T-helper 1 cell treated with Interleukin-12 subunit alpha and Interleukin-12 subunit beta and Interleukin-4 antibody, amounts not matched to agents 30 μg/mL and 1 μg/mL, for 36 hours (primary cell): ENCODE data around the gene EYA4.
"Not testable (repeated sequence)": the region's sequence is repeated elsewhere in the genome, so short reads cannot be mapped to it uniquely, and the experiment has no call there.

Experiments
- H3K27ac Mint-ChIP-seq: one replicate; pipeline ENCODE4 v1.8.0; 2021; ENCODE audit warnings: mild to moderate bottlenecking, mixed read lengths
- H3K27me3 Mint-ChIP-seq: one replicate; pipeline ENCODE4 v1.8.0; 2021; ENCODE audit warnings: low read depth, mixed read lengths
- H3K36me3 Mint-ChIP-seq: one replicate; pipeline ENCODE4 v1.8.0; 2021; ENCODE audit warnings: low read depth, mixed read lengths
- H3K4me1 Mint-ChIP-seq: one replicate; pipeline ENCODE4 v1.8.0; 2021; ENCODE audit warnings: low read depth, mixed read lengths
- H3K4me3 Mint-ChIP-seq: one replicate; pipeline ENCODE4 v1.8.0; 2021; ENCODE audit warnings: mild to moderate bottlenecking, moderate library complexity, mixed read lengths
- H3K9me3 Mint-ChIP-seq: one replicate; pipeline ENCODE4 v1.8.0; 2021; ENCODE audit warnings: mixed read lengths

EYA4 gene

GRCh38 chr6:133368664-133369063 is 127.5 kb downstream of the EYA4 start:
- Mint-ChIP-seq H3K4me1 (no peaks in the 10 kb centered on the region), H3K27ac (no peak overlapping the region), H3K4me3 (no peak overlapping the region), H3K27me3 (no peaks in the 10 kb centered on the region), H3K9me3 (no peaks in the 10 kb centered on the region), H3K36me3 (no peaks in the 10 kb centered on the region)

DNA sequence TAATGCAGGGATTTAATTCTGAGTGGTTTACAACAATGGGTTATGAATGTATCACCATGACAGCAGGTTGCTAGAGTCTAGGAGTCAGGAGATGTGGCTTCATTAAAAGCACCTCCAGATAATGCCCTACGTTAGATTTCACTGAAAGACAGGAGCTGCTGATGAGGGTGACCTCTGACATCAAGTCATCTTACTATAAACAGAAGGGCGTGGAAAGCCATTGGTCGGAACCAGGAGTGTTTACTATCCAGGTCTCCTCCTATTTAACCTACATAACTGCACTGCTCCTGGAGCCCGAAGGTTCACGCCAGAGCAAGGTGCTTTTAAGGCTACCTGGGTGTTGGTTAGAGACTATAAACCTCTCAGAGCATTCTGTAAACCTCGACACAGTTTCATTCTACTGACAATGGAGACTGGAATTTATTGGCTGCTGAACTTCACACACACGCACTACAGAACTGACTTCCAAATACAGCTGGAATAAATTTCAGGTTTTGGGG is 128.7 kb downstream of the EYA4 start:
- no peaks in the 10 kb centered on the region for H3K4me1 Mint-ChIP-seq
- H3K36me3 Mint-ChIP-seq, result no peaks in the 10 kb centered on the region
- no peak overlapping the region for H3K27ac Mint-ChIP-seq
- H3K4me3 Mint-ChIP-seq, result no peak overlapping the region
- no peaks in the 10 kb centered on the region for H3K27me3 Mint-ChIP-seq
- H3K9me3 Mint-ChIP-seq, result no peaks in the 10 kb centered on the region

DNA sequence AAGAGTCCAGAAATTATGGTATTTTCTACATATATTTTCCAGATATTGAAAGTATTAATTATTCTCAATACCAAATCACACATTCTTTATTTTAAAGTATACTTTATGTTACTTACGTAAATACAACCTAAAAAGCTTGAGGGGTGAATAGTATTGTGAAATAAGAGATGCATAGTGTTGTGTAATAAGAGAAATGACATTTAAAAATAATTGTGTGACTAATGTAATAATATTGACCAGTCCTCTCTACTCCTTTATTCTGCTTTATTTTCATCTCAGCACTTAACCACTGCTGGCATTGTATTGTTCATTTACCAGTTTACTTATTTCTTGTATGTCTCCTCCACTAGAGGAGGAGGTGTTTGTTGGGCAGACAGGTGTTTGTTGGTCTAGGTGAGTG is 135.6 kb downstream of the EYA4 start:
- Mint-ChIP-seq H3K4me1 (no peaks in the 10 kb centered on the region), H3K4me3 (no peak overlapping the region), H3K27ac (no peak overlapping the region), H3K9me3 (no peaks in the 10 kb centered on the region), H3K36me3 (no peaks in the 10 kb centered on the region), H3K27me3 (no peaks in the 10 kb centered on the region)

GRCh38 chr6:133377219-133377618 is 136.1 kb downstream of the EYA4 start:
- H3K27ac Mint-ChIP-seq, result no peak overlapping the region
- H3K27me3 Mint-ChIP-seq, result no peaks in the 10 kb centered on the region
- no peak overlapping the region for H3K4me3 Mint-ChIP-seq
- H3K9me3 Mint-ChIP-seq, result no peaks in the 10 kb centered on the region
- no peaks in the 10 kb centered on the region for H3K36me3 Mint-ChIP-seq
- H3K4me1 Mint-ChIP-seq, result no peaks in the 10 kb centered on the region

GRCh38 chr6:133380047-133380446 is 138.9 kb downstream of the EYA4 start:
- H3K4me3 Mint-ChIP-seq, result no peak overlapping the region
- no peak overlapping the region for H3K27ac Mint-ChIP-seq
- H3K9me3 Mint-ChIP-seq, result no peaks in the 10 kb centered on the region
- no peaks in the 10 kb centered on the region for H3K4me1 Mint-ChIP-seq
- no peaks in the 10 kb centered on the region for H3K36me3 Mint-ChIP-seq
- H3K27me3 Mint-ChIP-seq, result no peaks in the 10 kb centered on the region

DNA sequence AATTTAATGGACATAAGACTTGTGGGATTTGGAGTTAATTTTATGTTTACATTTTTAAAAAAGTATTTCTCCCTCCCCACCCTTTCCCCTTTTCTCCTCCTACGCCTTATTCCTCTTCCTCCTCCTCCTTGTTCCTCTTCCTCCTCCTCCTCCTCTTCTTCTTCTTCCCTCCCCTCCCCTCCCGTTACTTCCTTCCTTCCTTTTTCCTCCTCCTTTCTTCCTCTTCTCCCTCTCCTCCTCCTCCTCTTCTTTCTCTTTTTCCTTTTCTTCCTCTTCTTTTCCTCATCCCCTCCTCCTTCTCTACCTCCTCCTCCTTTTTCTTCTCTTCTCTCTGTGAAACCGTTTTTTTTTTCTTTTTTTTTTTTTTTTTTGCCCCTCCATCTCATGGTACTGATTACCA is 139.6 kb downstream of the EYA4 start:
- Mint-ChIP-seq H3K36me3 (no peaks in the 10 kb centered on the region), H3K27ac (no peak overlapping the region), H3K9me3 (no peaks in the 10 kb centered on the region), H3K4me3 (no peak overlapping the region), H3K27me3 (no peaks in the 10 kb centered on the region), H3K4me1 (no peaks in the 10 kb centered on the region)

GRCh38 chr6:133388731-133389130 is 147.6 kb downstream of the EYA4 start:
- H3K27me3 Mint-ChIP-seq, result no peaks in the 10 kb centered on the region
- H3K4me1 Mint-ChIP-seq, result no peaks in the 10 kb centered on the region
- H3K36me3 Mint-ChIP-seq, result no peaks in the 10 kb centered on the region
- no peaks in the 10 kb centered on the region for H3K9me3 Mint-ChIP-seq
- no peak overlapping the region for H3K27ac Mint-ChIP-seq
- no peak overlapping the region for H3K4me3 Mint-ChIP-seq

DNA sequence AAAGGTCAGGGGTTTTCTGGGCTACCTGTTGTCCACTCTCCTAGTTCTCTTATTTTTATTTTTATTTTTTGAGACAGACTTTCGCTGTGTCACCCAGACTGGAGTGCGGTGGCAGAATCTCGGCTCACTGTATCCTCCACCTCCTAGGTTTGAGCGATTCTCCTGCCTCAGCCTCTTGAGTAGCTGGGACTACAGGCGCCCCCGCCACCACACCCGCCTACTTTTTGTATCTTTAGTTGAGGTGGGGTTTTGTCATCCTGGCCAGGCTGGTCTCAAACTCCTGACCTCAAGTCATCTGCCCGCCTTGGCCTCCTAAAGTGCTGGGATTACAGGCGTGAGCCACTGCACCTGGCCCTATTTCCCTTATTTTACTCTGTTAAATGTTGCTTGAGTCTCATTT is 149.0 kb downstream of the EYA4 start:
- no peaks in the 10 kb centered on the region for H3K36me3 Mint-ChIP-seq
- H3K4me3 Mint-ChIP-seq, result no peak overlapping the region
- no peaks in the 10 kb centered on the region for H3K4me1 Mint-ChIP-seq
- no peak overlapping the region for H3K27ac Mint-ChIP-seq
- no peaks in the 10 kb centered on the region for H3K27me3 Mint-ChIP-seq
- H3K9me3 Mint-ChIP-seq, result no peaks in the 10 kb centered on the region

DNA sequence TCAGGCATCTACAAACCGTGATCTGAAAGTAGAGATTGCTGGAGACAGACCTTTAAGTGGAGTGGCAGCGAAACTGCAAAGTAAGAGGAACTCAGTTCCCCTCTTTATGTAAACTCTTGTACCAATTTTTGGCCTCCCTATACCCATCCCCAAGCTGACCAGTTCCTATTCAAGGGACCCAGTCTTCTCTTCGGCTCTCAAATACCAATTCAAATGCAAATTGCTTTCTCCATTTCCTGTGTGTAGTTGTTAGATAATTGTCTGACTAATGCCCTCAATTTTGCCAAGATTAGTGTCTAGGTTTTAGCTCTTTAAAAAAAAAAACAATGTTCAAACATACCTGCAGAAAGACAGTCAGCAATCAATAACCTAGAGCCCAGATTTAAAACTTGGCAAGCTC is 150.9 kb downstream of the EYA4 start:
- Mint-ChIP-seq H3K27ac (no peak overlapping the region), H3K36me3 (no peaks in the 10 kb centered on the region), H3K4me1 (no peaks in the 10 kb centered on the region), H3K4me3 (no peak overlapping the region), H3K9me3 (no peaks in the 10 kb centered on the region), H3K27me3 (no peaks in the 10 kb centered on the region)

DNA sequence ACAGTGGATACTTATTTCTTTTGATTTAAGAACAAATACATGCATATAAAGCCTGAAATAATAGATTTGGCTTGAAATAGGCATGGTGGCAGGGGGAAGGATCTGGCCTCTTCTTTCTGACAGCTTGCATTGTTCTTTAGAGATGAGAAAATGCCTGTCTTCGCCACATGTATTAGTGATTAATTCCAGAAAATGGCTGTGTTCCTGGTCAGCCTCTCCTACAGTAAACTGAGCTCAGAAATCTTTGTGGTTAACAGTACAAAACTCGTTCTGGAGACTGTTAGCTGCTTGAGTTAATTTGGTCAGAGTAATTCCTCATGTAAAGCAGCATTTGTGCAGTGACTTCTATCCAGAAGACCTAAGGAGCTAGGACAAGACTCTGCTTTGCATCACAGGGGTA is 151.5 kb downstream of the EYA4 start:
- no peaks in the 10 kb centered on the region for H3K4me1 Mint-ChIP-seq
- H3K27ac Mint-ChIP-seq, result no peak overlapping the region
- no peaks in the 10 kb centered on the region for H3K36me3 Mint-ChIP-seq
- no peak overlapping the region for H3K4me3 Mint-ChIP-seq
- H3K9me3 Mint-ChIP-seq, result no peaks in the 10 kb centered on the region
- no peaks in the 10 kb centered on the region for H3K27me3 Mint-ChIP-seq

DNA sequence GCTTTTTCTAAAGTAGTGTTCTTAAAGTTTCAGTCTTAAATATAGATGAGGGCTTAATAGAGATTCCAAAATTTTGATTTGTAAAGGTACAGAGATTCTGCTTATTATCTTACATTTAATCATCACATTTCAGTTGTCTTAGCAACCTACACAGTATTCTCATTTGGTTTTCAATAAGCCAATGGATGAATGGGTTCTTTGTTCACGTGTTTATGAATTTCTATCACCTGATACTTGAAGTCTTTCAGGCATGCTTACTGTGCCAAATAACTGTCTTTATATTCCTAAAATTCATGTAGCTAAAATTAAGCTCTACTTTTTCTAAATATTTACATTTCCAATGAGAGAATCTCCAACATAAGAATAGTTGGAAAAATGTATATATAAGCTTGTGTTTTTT is 152.7 kb downstream of the EYA4 start:
- Mint-ChIP-seq H3K9me3 (no peaks in the 10 kb centered on the region), H3K27me3 (no peaks in the 10 kb centered on the region), H3K27ac (no peak overlapping the region), H3K36me3 (no peaks in the 10 kb centered on the region), H3K4me1 (no peaks in the 10 kb centered on the region), H3K4me3 (no peak overlapping the region)

GRCh38 chr6:133394630-133395029 is 153.5 kb downstream of the EYA4 start:
- Mint-ChIP-seq H3K4me1 (no peaks in the 10 kb centered on the region), H3K4me3 (no peak overlapping the region), H3K36me3 (no peaks in the 10 kb centered on the region), H3K27ac (no peak overlapping the region), H3K27me3 (no peaks in the 10 kb centered on the region), H3K9me3 (no peaks in the 10 kb centered on the region)

- H3K4me3 Mint-ChIP-seq, result no peak overlapping the region
- no peaks in the 10 kb centered on the region for H3K4me1 Mint-ChIP-seq
- H3K27me3 Mint-ChIP-seq, result no peaks in the 10 kb centered on the region
- H3K27ac Mint-ChIP-seq, result no peak overlapping the region
- no peaks in the 10 kb centered on the region for H3K9me3 Mint-ChIP-seq
- no peaks in the 10 kb centered on the region for H3K36me3 Mint-ChIP-seq
Measured at GRCh38 chr6:133396233-133396983, 155.3 kb downstream of the EYA4 start.

DNA sequence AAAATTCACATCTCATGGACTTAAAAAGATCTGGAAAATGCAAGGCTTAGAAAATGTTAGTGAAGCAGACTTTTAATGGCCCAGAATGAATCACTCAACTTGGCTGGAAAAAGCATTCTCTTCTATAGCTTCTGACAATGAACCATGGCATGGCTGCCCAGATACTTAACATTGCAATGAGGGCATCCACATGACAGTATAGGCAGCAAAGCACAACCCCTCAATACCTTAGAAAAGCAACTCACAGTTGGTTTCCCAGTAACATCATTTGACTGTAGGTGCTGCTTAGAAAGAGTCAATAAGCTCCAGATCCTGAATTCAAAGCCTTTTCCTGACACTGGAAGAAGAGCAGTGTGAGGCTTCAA is 155.8 kb downstream of the EYA4 start:
- Mint-ChIP-seq H3K4me3 (no peak overlapping the region), H3K27me3 (no peaks in the 10 kb centered on the region), H3K9me3 (no peaks in the 10 kb centered on the region), H3K27ac (no peak overlapping the region), H3K4me1 (no peaks in the 10 kb centered on the region), H3K36me3 (no peaks in the 10 kb centered on the region)

DNA sequence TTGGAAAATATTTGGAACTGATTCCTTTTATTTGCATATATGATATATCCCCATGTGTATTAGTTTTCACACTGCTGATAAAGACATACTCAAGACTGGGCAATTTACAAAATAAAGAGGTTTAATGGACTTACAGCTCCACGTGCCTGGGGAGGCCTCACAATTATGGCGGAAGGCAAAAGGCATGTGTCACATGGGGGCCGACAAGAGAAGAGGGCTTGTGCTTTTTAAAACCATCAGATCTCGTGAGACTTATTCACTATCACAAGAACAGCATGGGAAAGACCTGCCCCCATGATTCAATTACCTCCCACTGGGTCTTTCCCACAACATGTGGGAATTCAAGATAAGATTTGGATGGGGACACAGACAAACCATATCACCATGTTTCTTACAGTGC is 156.4 kb downstream of the EYA4 start:
- H3K9me3 Mint-ChIP-seq, H3K4me3 Mint-ChIP-seq, H3K27me3 Mint-ChIP-seq, H3K4me1 Mint-ChIP-seq, H3K27ac Mint-ChIP-seq, H3K36me3 Mint-ChIP-seq: not testable (repeated sequence)

DNA sequence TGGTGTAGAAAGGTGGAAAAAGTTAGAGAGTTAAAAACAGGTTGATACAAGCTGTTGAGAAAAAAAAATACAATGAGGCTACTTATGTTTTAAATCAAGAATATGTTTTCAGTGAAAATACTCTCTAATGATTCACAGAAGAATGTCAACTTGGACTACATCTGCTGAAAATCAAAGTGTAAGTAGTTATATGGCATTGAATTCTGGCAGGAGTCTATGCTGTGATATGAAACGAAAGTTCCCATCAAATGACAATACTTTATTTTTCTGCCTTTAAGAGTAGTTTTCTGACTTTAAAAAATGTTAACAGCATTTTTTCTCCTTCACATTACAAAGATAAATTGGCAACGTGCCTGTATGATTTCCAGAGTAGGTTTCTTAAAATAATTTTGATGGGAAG is 158.3 kb downstream of the EYA4 start:
- Mint-ChIP-seq H3K27ac (no peak overlapping the region), H3K27me3 (no peaks in the 10 kb centered on the region), H3K36me3 (no peaks in the 10 kb centered on the region), H3K9me3 (no peaks in the 10 kb centered on the region), H3K4me1 (no peaks in the 10 kb centered on the region), H3K4me3 (no peak overlapping the region)
